Motor neuron (in vitro differentiated cells): ENCODE data around the gene TRAPPC12. TPM values are rescaled to one million over a fixed set of nuclear protein-coding genes. Genes with fewer than 3 reads are reported as not detected.

Source experiments
- ATAC-seq, 8 experiments: fragments of 200-7000 bp; cut with Tn5 transposase; replicated peaks in 6 of 8; 2 replicates each; pipeline ENCODE4 v1.8.0; 2021; ENCODE audit warnings: mild to moderate bottlenecking in 8 of 8, moderate library complexity in 8 of 8
- H3K27ac ChIP-seq, 2 donors: fragments of 250-450 bp; sonication (Bioruptor Pico); 2 replicates each; pipeline ENCODE4 v1.9.0; 2021; ENCODE audit warnings: antibody characterized with exemption in 2 of 2, mild to moderate bottlenecking in 2 of 2, moderate library complexity in 1 of 2
- H3K4me1 ChIP-seq, 2 donors: fragments of 250-450 bp; sonication (Bioruptor Pico); replicated peaks in 1 of 2; 2 replicates each; pipeline ENCODE4 v1.6.1; 2021; ENCODE audit warnings: antibody characterized with exemption in 2 of 2, mild to moderate bottlenecking in 2 of 2, moderate library complexity in 1 of 2
- H3K4me3 ChIP-seq, 5 donors: fragments of 250-450 bp; sonication (Bioruptor Pico); 2 replicates each; pipeline ENCODE4 v1.9.0; 2021; ENCODE audit warnings: antibody characterized with exemption in 5 of 5, mild to moderate bottlenecking in 5 of 5, moderate library complexity in 4 of 5
- WGBS, 10 experiments: fragments of 450-650 bp; shearing (Covaris generic); methylation state at CpG; one replicate each; pipeline ENCODE4 v1.0.0; 2022; 5-methylcytosine and 5-hydroxymethylcytosine counted together
- in situ Hi-C, 9 experiments: fragments of 400-800 bp; cut with MboI; loops; one replicate each; pipeline ENCODE4 v1.15.0; 2021; ENCODE audit warnings: low sequenced_read_pairs in 9 of 9, low pct_unique_long_range_greater_than_20kb in 2 of 9; ENCODE audit not compliant: unreplicated experiment in 9 of 9
- total RNA-seq, 8 experiments: library from RNA; unstranded; fragments of 300-600 nt; gene quantifications; 2 replicates each; pipeline versions ENCODE4 v1.2.3 to v1.2.4, GENCODE V29; 2022

TRAPPC12 gene
- total RNA-seq, 8 experiments from 2014 or later = 40.1 to 228 (median 67.4) TPM

DNA sequence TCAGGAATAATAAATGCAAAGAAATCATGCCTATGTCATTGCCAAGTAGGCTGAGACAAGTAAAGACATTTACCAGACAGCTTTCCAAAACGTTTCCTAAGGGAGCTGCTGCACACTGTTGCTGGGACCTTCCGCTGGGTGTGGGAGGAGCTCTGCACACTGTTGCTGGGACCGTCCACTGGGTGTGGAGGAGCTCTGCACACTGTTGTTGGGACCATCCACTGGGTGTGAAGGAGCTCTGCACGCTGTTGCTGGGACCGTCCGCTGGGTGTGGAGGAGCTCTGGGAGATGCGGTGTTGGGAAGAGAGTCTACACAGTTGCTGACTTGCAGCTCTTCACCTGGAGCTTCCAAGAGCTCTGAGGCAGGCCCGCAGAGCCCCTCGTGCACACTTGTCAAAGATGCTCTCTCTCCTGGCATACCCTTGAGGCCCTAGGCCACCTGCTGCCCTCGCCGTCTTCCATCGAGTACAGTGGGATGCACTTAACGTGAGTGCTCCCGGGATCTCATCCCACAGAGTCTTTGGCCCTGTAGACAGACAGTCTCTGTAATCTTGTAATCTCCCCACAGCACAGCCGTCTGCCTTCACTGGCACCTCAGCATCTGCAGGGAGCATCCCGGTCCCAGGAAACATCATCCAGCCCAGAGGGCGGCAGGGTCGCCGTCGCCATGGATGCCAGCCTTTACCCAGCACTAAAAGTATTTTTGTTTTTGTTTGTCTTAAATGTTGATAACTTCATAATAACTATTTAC is 51.4 kb downstream of the TRAPPC12 start:
- in situ Hi-C loops = no loop called here
- no peak overlapping the region for H3K4me3 ChIP-seq
- ATAC-seq = peak in 2 of 8 experiments; percentile 9 to 62
- WGBS, 10 experiments = 67 to 97% (median 84%) methylated on average over 3 to 15 of the region's 20 CpGs; no CpG with 5 or more reads in 2 of the 10 experiments
- H3K4me1 ChIP-seq = peaks cover 11 to 21% of the 10 kb centered on the region in 2 donors
- no peak overlapping the region for H3K27ac ChIP-seq

- 72 to 98% (median 86%) methylated on average over 4 to 6 of the region's 6 CpGs; no CpG with 5 or more reads in 4 of the 10 experiments for WGBS, 10 experiments
- no peak for ATAC-seq
- Histone ChIP-seq H3K27ac (no peak overlapping the region), H3K4me1 (peaks cover 11 to 21% of the 10 kb centered on the region in 2 donors), H3K4me3 (no peak overlapping the region)
- in situ Hi-C loops = no loop called here
Observed at GRCh38 chr2:3432067-3432466, 52.6 kb downstream of the TRAPPC12 start.

- Histone ChIP-seq H3K4me3 (no peak overlapping the region), H3K27ac (no peak overlapping the region), H3K4me1 (peaks cover 11 to 21% of the 10 kb centered on the region in 2 donors)
- peak in 6 of 8 experiments; percentile 23 to 55 (median 40) for ATAC-seq
- in situ Hi-C loops = no loop called here
- 60 to 100% (median 90%) methylated on average over 1 to 9 of the region's 10 CpGs for WGBS, 10 experiments
Observed at GRCh38 chr2:3432693-3433338, 53.3 kb downstream of the TRAPPC12 start.

- Histone ChIP-seq H3K4me1 (peaks cover 11 to 21% of the 10 kb centered on the region in 2 donors), H3K4me3 (no peak overlapping the region), H3K27ac (peak overlapping the region in 1 of 2 donors; percentile 73)
- peak in 6 of 8 experiments; percentile 3 to 71 (median 46) for ATAC-seq
- in situ Hi-C loops = no loop called here
- 69 to 100% (median 87%) methylated on average over 2 to 7 of the region's 8 CpGs; no CpG with 5 or more reads in 4 of the 10 experiments for WGBS, 10 experiments
Observed at GRCh38 chr2:3433339-3433699, 53.8 kb downstream of the TRAPPC12 start.

GRCh38 chr2:3433776-3434400 is 54.4 kb downstream of the TRAPPC12 start:
- in situ Hi-C loops = no loop called here
- WGBS, 10 experiments = 0 to 86% (median 55%) methylated on average over 1 to 6 of the region's 7 CpGs; no CpG with 5 or more reads in 2 of the 10 experiments
- peaks cover 11 to 21% of the 10 kb centered on the region in 2 donors for H3K4me1 ChIP-seq
- peak overlapping the region; percentile 13 to 73 for H3K27ac ChIP-seq
- no peak overlapping the region for H3K4me3 ChIP-seq
- peak; percentile 21 to 88 (median 67) for ATAC-seq

DNA sequence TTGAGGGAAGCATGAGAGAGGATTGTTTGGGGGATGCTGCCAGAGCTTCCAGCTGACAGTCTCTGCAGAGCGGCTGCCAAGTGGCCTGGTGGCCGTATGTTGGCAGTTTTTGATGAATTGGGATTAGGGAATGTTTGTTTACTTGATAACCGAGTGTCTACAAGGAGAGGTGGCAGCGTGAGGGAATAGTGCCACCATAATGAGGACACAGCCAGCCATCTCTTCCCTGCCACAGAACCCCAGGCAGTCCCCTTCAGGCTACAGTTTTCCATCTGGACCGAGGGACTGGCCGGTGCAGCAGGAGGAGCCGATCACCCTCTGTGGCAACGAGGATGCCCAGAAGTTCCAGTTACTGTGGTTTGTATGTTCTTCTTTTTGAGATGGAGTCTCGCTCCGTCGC is 55.2 kb downstream of the TRAPPC12 start:
- 83 to 96% (median 89%) methylated on average over 1 to 10 of the region's 11 CpGs; no CpG with 5 or more reads in 5 of the 10 experiments for WGBS, 10 experiments

GRCh38 chr2:3435445-3435844 is 56.0 kb downstream of the TRAPPC12 start:
- no peak for ATAC-seq
- 40 to 100% (median 80%) methylated on average over 1 to 5 of the region's 5 CpGs; no CpG with 5 or more reads in 2 of the 10 experiments for WGBS, 10 experiments
- in situ Hi-C loops = no loop called here

More for the DNA sequence above, 55.2 kb downstream of the TRAPPC12 start:
- Histone ChIP-seq H3K4me1 (peaks cover 11 to 20% of the 10 kb centered on the region in 2 donors), H3K27ac (no peak overlapping the region), H3K4me3 (no peak overlapping the region)
- in situ Hi-C loops = no loop called here
- no peak for ATAC-seq

GRCh38 chr2:3440477-3440876 is 61.0 kb downstream of the TRAPPC12 start:
- Histone ChIP-seq H3K4me3 (no peak overlapping the region), H3K27ac (no peak overlapping the region), H3K4me1 (no peaks in the 10 kb centered on the region)
- ATAC-seq = no peak
- WGBS, 10 experiments = 22 to 95% (median 86%) methylated on average over 1 to 2 of the region's 2 CpGs; no CpG with 5 or more reads in 2 of the 10 experiments
- in situ Hi-C loops = no loop called here

More at GRCh38 chr2:3435445-3435844, 56.0 kb downstream of the TRAPPC12 start:
- H3K27ac ChIP-seq = no peak overlapping the region
- peaks cover 11 to 14% of the 10 kb centered on the region in 2 donors for H3K4me1 ChIP-seq
- no peak overlapping the region for H3K4me3 ChIP-seq

- Histone ChIP-seq H3K4me1 (no peaks in the 10 kb centered on the region), H3K4me3 (no peak overlapping the region), H3K27ac (no peak overlapping the region)
- ATAC-seq = no peak
- in situ Hi-C loops = no loop called here
Observed at GRCh38 chr2:3441465-3441864, 62.0 kb downstream of the TRAPPC12 start.

GRCh38 chr2:3442185-3442584 is 62.7 kb downstream of the TRAPPC12 start:
- 84 to 100% (median 94%) methylated on average over 3 to 6 of the region's 6 CpGs for WGBS, 10 experiments
- Histone ChIP-seq H3K4me3 (no peak overlapping the region), H3K4me1 (no peaks in the 10 kb centered on the region), H3K27ac (no peak overlapping the region)
- in situ Hi-C loops = no loop called here
- ATAC-seq = no peak

DNA sequence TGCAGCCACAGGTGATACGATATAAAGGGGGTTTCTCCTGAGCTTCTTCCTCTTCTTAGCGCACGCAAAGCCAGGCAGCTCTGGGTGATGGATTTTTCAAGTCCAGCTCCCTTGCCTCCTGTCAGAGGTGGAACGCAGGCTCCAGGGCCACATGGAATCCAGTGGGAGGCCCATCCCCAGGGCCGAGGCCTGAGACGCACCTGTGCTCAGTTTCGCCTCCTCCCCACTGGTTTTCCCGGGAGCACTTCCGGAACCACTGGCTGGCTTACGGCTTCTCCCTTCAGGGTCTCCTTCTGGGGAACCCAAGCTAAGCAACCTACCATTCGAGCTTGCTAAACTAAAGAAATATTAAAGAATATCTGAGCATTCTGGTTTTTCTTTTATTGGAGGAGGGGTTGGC is 63.6 kb downstream of the TRAPPC12 start:
- WGBS, 10 experiments = 81 to 100% (median 100%) methylated on average over 1 to 8 of the region's 11 CpGs; no CpG with 5 or more reads in 3 of the 10 experiments
- no peak for ATAC-seq
- H3K27ac ChIP-seq = no peak overlapping the region
- H3K4me1 ChIP-seq = peaks cover 0 to 9% of the 10 kb centered on the region in 2 donors
- no peak overlapping the region for H3K4me3 ChIP-seq
- in situ Hi-C loops = no loop called here

- WGBS, 10 experiments = 70 to 100% (median 93%) methylated on average over 2 to 12 of the region's 18 CpGs; no CpG with 5 or more reads in 2 of the 10 experiments
- in situ Hi-C loops = no loop called here
- H3K4me3 ChIP-seq = no peak overlapping the region
- H3K4me1 ChIP-seq = peaks cover 0 to 12% of the 10 kb centered on the region in 2 donors
- no peak overlapping the region for H3K27ac ChIP-seq
- no peak for ATAC-seq
Observed at GRCh38 chr2:3443506-3444084, 64.1 kb downstream of the TRAPPC12 start.

DNA sequence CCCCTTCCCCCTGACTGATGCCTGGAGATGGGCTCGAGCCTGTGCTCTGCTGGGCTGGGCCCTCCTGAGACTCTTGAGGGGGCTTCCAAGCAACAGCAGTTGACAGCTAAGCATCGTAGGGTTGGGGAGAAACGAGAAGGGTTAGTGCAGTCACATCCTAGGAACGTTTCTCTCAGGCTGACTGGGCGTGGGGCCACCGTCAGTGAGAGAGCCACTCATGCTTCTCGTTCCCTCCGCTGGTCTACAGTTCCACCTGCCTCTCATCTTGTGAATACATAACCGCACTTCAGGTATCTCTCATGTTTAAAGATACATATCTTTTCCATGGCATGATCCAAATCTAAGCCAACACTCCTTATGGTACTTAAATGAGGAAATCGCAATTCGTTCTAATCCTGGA is 66.4 kb downstream of the TRAPPC12 start:
- in situ Hi-C loops = no loop called here
- Histone ChIP-seq H3K4me3 (no peak overlapping the region), H3K27ac (no peak overlapping the region), H3K4me1 (peaks cover 10 to 31% of the 10 kb centered on the region in 2 donors)
- 92 to 100% (median 96%) methylated on average over 1 to 8 of the region's 11 CpGs; no CpG with 5 or more reads in 3 of the 10 experiments for WGBS, 10 experiments
- ATAC-seq = no peak
